DMS 273 treated with DMSO at 0.1 percent for 48 hours (cell line): ENCODE results near the gene MEA1.

ENCODE experiments used
- DNase-seq: peaks from one replicate; lab custom pipeline; 2025; lab: John Stamatoyannopoulos, UW

The MEA1 gene

GRCh38 chr6:43038727-43039126 lies 25.0 kb upstream of the MEA1 start:
- no peak for DNase-seq

- DNase-seq: no peak
Observed at GRCh38 chr6:43037706-43038105, 24.0 kb upstream of the MEA1 start.

GRCh38 chr6:43037197-43037596 lies 23.5 kb upstream of the MEA1 start:
- DNase-seq: no peak

- no peak for DNase-seq
Observed at GRCh38 chr6:43036712-43037111, 23.0 kb upstream of the MEA1 start.

- no peak for DNase-seq
Observed at GRCh38 chr6:43035495-43036194, 21.9 kb upstream of the MEA1 start.

GRCh38 chr6:43034190-43034525 lies 20.4 kb upstream of the MEA1 start:
- no peak for DNase-seq

- no peak for DNase-seq
Observed at GRCh38 chr6:43033496-43034189, 19.9 kb upstream of the MEA1 start.

GRCh38 chr6:43032326-43032725 lies 18.6 kb upstream of the MEA1 start:
- no peak for DNase-seq

- DNase-seq: no peak
Observed at GRCh38 chr6:43029120-43029519, 15.4 kb upstream of the MEA1 start.

- DNase-seq: no peak
Observed at GRCh38 chr6:43026365-43026764, 12.6 kb upstream of the MEA1 start.

- DNase-seq: no peak
Observed at GRCh38 chr6:43024436-43024835, 10.7 kb upstream of the MEA1 start.

GRCh38 chr6:43021270-43022047 lies 7.7 kb upstream of the MEA1 start, which contains the start of gene RRP36:
Gene RRP36, plus strand, starts transcription at chr6:43021623. Its CDS starts 32 bp downstream, at chr6:43021655.
- peak; percentile 46 for DNase-seq

GRCh38 chr6:43020847-43021246 lies 7.1 kb upstream of the MEA1 start:
- DNase-seq: no peak

GRCh38 chr6:43020052-43020705 lies 6.4 kb upstream of the MEA1 start:
- DNase-seq: no peak

- DNase-seq: no peak
Observed at GRCh38 chr6:43019152-43019551, 5.4 kb upstream of the MEA1 start.

- no peak for DNase-seq
Observed at GRCh38 chr6:43016943-43017334, 3.2 kb upstream of the MEA1 start.

- DNase-seq: no peak
Observed at GRCh38 chr6:43016176-43016942, 2.6 kb upstream of the MEA1 start.

GRCh38 chr6:43014434-43014909 lies 726 bp upstream of the MEA1 start:
- no peak for DNase-seq

GRCh38 chr6:43013097-43013842 lies 476 bp downstream of the MEA1 start:
- DNase-seq: peak; percentile 12

- DNase-seq: no peak
Observed at GRCh38 chr6:43012364-43012763, 1.4 kb downstream of the MEA1 start.

- DNase-seq: no peak
Observed at GRCh38 chr6:43011207-43011606, 2.5 kb downstream of the MEA1 start.
